Activated CD8-positive, alpha-beta memory T cell treated with anti-CD3 and anti-CD28 coated beads, Interleukin-2, amount 50 U/mL, for 1 hour (primary cell): Measurements from ENCODE around the gene PRDM16.

Source experiments
- DNase-seq: peaks from one replicate; pipeline ENCODE4 v3.0.0-alpha.2; 2020; ENCODE audit errors: extremely low read depth

Gene PRDM16

GRCh38 chr1:3460672-3461131, 391.7 kb downstream of the PRDM16 start:
- no peak for DNase-seq

GRCh38 chr1:3461238-3461933, 392.4 kb downstream of the PRDM16 start:
- no peak for DNase-seq

- no peak for DNase-seq
These were observed 392.9 kb downstream of the PRDM16 start for GRCh38 chr1:3461934-3462275.

- no peak for DNase-seq
These were observed 393.5 kb downstream of the PRDM16 start for GRCh38 chr1:3462356-3463012.

- no peak for DNase-seq
These were observed 394.0 kb downstream of the PRDM16 start for GRCh38 chr1:3463013-3463385.

- DNase-seq, result no peak
These were observed 394.4 kb downstream of the PRDM16 start for GRCh38 chr1:3463408-3463863.

GRCh38 chr1:3463891-3464648, 395.1 kb downstream of the PRDM16 start:
- no peak for DNase-seq

GRCh38 chr1:3464649-3465025, 395.6 kb downstream of the PRDM16 start:
- DNase-seq, result no peak

GRCh38 chr1:3465091-3465934, 396.3 kb downstream of the PRDM16 start:
- no peak for DNase-seq

GRCh38 chr1:3465935-3466321, 396.9 kb downstream of the PRDM16 start:
- no peak for DNase-seq

- DNase-seq, result no peak
These were observed 397.5 kb downstream of the PRDM16 start for GRCh38 chr1:3466366-3467075.

- DNase-seq, result no peak
These were observed 398.4 kb downstream of the PRDM16 start for GRCh38 chr1:3467096-3468036.

GRCh38 chr1:3468236-3469103, 399.5 kb downstream of the PRDM16 start:
- no peak for DNase-seq

GRCh38 chr1:3469104-3469848, 400.3 kb downstream of the PRDM16 start:
- no peak for DNase-seq

GRCh38 chr1:3469849-3470649, 401.0 kb downstream of the PRDM16 start:
- no peak for DNase-seq

- no peak for DNase-seq
These were observed 401.8 kb downstream of the PRDM16 start for GRCh38 chr1:3470650-3471355.
